MM.1S (cell line): Measurements from ENCODE around the gene PLCB1.

Experiments
- CTCF ChIP-seq: fragments of 300-600 bp; sonication (generic); IDR thresholded peaks from 2 replicates; pipeline ENCODE4 v1.5.1; 2016; ENCODE audit warnings: antibody characterized with exemption, low read length, mixed read lengths
- EZH2 ChIP-seq: fragments of 300-600 bp; sonication (generic); optimal IDR thresholded peaks from 2 replicates; pipeline ENCODE3; 2017; ENCODE audit warnings: low read depth, mild to moderate bottlenecking, antibody characterized with exemption, low read length, mixed read lengths

DNA sequence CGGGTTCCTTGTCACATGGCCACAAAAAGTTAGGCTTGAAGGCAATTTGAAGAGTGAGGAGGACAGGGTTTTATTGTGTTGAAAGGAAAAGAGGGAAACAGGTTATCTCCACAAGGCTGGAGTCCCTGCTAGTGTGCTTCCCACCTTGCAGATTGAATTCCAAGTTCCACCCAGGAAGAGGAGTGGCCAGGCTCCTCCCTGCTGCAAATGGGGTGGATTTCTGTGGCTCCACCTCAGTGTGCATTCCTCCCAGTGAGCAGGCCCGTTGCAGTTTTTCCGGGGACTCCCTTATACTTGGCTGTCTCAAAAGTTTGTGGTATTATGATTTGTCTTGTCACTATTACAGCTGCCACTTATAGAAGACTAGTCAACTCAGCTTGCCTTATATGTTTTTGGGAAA is 655.0 kb downstream of the PLCB1 start:
- no peak for TF ChIP-seq CTCF
- no peak for TF ChIP-seq EZH2
